Nephron progenitor cell (in vitro differentiated cells): ENCODE results near the gene APAF1.

ENCODE experiments used
- DNase-seq: peaks from one replicate; pipeline ENCODE4 v3.0.0; 2021
- H3K27ac Mint-ChIP-seq: 2 replicates; pipeline ENCODE4 v1.8.0; 2021; ENCODE audit warnings: mild to moderate bottlenecking, moderate library complexity, mixed read lengths
- H3K27me3 Mint-ChIP-seq: 2 replicates; pipeline ENCODE4 v1.8.0; 2021; ENCODE audit warnings: mild to moderate bottlenecking, low read depth, mixed read lengths; ENCODE audit not compliant: poor library complexity
- H3K36me3 Mint-ChIP-seq: 2 replicates; pipeline ENCODE4 v1.8.0; 2021; ENCODE audit warnings: low read depth, mixed read lengths
- H3K4me1 Mint-ChIP-seq: 2 replicates; pipeline ENCODE4 v1.8.0; 2021; ENCODE audit warnings: mixed read lengths
- H3K4me3 Mint-ChIP-seq: 2 replicates; pipeline ENCODE4 v1.8.0; 2021; ENCODE audit warnings: mild to moderate bottlenecking, moderate library complexity, mixed read lengths
- H3K9me3 Mint-ChIP-seq: 2 replicates; pipeline ENCODE4 v1.8.0; 2021; ENCODE audit warnings: mild to moderate bottlenecking, moderate library complexity, mixed read lengths
- TF ChIP-seq, protein P1 (sequence below): fragments of 200-600 bp; sonication (generic); IDR thresholded peaks from 2 replicates; pipeline ENCODE4 v1.5.0; 2021; ENCODE audit warnings: antibody characterized with exemption

The APAF1 gene

DNA sequence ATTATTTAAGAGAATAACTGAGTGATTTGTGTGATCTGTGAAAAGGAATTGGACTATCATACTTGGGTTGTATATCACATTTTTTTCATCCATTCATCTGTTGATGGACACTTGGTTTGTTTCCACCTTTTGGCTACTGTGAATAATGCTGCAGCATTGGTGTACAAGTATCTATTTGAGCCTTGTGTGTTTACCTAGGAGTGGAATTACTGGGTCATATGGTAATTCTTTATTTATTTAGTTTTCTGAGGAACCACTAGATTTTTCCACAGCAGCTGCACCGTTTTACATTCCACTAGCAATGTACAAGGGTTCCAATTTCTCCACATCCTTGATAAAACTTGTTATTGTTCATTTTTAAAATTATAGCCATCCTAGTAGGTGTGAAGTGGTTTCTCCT is 56.1 kb downstream of the APAF1 start:
- DNase-seq = no peak

DNA sequence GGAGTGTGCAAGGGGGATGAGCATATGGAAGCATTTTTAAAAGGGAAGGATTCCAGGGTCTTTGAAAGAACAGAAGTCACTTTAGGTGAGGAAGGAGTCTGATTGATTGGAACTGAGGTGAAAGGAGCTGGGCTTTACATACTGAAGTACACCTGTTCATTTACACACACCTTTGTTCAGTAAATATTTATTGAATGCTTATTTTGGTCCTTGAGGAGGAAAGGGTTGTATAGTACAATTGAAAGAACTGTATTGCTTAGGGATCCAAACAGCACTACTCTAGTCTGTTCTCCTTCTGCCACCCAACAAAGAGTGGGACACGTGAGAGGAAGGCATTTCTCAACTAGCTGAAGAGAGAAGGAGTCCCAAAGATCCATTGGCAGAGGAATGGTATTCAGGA is 63.9 kb downstream of the APAF1 start:
- DNase-seq = no peak
- Mint-ChIP-seq H3K9me3 (no peaks in the 10 kb centered on the region), H3K4me3 (no peak overlapping the region), H3K27ac (no peak overlapping the region), H3K27me3 (no peaks in the 10 kb centered on the region), H3K36me3 (peaks cover 32% of the 10 kb centered on the region), H3K4me1 (no peaks in the 10 kb centered on the region)
- TF ChIP-seq, protein P1, sequence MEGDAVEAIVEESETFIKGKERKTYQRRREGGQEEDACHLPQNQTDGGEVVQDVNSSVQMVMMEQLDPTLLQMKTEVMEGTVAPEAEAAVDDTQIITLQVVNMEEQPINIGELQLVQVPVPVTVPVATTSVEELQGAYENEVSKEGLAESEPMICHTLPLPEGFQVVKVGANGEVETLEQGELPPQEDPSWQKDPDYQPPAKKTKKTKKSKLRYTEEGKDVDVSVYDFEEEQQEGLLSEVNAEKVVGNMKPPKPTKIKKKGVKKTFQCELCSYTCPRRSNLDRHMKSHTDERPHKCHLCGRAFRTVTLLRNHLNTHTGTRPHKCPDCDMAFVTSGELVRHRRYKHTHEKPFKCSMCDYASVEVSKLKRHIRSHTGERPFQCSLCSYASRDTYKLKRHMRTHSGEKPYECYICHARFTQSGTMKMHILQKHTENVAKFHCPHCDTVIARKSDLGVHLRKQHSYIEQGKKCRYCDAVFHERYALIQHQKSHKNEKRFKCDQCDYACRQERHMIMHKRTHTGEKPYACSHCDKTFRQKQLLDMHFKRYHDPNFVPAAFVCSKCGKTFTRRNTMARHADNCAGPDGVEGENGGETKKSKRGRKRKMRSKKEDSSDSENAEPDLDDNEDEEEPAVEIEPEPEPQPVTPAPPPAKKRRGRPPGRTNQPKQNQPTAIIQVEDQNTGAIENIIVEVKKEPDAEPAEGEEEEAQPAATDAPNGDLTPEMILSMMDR = no peak

More for the DNA sequence above, 56.1 kb downstream of the APAF1 start:
- no peaks in the 10 kb centered on the region for H3K27me3 Mint-ChIP-seq
- no peak overlapping the region for H3K4me3 Mint-ChIP-seq
- H3K27ac Mint-ChIP-seq = no peak overlapping the region
- TF ChIP-seq, protein P1 = no peak
- H3K9me3 Mint-ChIP-seq = no peaks in the 10 kb centered on the region
- H3K4me1 Mint-ChIP-seq = peaks cover 6% of the 10 kb centered on the region
- H3K36me3 Mint-ChIP-seq = peaks cover 29% of the 10 kb centered on the region

DNA sequence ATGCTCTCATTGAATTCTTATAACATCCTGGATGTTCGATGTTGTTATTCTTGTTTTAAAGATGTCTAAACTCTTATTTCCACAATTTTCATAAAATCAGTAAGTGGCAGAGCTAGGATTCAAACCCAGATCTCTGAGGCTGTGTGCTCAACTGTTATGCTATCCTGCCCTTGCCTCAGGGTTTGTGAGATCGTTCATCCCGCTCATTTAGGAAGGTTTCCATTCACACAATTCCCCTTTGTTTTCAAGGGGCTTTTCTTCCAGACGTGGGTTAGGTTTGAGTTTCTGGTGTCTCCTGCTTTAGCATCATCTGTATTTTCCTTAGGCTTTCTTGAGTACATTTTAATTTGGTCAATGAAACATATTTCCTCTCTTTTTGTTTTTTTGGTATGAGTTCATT is 69.3 kb downstream of the APAF1 start:
- no peaks in the 10 kb centered on the region for H3K4me1 Mint-ChIP-seq
- no peaks in the 10 kb centered on the region for H3K27me3 Mint-ChIP-seq
- H3K9me3 Mint-ChIP-seq = no peaks in the 10 kb centered on the region
- H3K4me3 Mint-ChIP-seq = no peak overlapping the region
- DNase-seq = no peak
- no peak overlapping the region for H3K27ac Mint-ChIP-seq
- TF ChIP-seq, protein P1 = no peak
- peaks cover 49% of the 10 kb centered on the region for H3K36me3 Mint-ChIP-seq

DNA sequence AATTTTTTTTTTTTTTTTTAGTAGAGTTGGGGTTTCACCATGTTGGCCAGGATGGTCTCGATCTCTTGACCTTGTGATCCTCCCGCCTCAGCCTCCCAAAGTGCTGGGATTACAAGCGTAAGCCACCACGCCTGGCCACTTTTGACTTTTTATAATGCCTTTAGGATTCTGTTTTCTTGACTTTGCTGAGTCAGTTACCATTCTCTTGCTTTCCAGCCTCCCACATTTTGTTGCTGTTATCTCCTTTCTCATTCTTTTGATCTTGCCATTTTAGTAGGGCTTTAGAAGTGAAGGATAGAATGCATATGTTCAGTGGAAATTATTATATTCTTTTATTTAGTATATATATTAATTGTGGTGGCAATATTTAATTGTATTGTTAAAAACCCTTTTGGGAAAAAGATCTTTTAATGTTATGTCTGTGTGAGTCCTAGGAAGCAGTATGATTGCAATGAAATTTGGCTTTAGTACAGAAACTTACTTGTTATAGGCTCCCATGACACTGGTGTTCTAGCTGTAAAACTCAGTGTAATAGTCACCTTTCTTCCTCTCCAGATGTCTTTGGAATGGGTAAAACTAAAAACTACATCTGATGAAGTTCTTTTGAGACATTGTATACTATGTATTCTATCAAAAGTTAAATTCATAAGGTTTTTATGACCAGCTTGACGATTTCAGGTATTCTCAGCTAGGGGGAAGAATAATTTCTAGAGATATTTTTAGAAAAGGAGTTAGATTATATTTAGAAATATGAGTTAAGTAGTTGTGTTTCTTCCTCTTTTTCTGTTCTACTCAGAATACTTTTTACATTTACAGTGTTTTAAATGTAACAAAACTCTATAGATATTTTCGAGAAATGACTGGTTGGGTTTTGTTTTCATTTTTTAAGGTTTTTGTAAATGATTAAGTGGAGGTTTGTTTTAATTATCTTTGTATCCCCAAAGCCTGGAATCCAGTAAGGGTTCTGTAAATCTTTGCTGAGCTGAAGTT is 74.7 kb downstream of the APAF1 start:
- Mint-ChIP-seq H3K4me1 (no peaks in the 10 kb centered on the region), H3K4me3 (no peak overlapping the region), H3K36me3 (peaks cover 46% of the 10 kb centered on the region), H3K27ac (no peak overlapping the region), H3K27me3 (no peaks in the 10 kb centered on the region), H3K9me3 (no peaks in the 10 kb centered on the region)
- TF ChIP-seq, protein P1 = no peak
- no peak for DNase-seq

DNA sequence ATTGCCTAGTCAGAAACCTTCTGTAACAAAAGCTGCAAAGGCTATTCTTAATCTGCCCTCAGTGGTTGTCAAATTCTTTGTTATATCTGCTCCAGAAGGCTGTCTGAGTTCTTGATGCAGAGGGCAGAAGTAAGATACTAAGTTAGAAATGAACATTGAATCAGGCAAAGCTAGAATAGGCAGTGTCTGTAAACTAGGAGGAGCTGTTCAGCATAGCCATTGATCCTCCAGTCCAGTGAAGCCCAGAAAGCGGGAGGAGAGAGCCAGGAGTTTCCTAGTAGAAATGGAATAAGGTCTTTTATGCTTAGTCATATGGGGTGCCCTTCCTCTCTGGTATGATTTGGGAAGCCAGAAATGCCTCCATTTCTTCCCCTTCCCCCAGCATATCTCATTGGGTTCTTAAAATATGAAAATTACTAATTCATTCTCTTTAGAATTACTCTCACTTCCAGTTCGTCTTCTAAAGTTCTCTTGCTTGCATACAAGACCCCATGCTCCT is 76.2 kb downstream of the APAF1 start:
- H3K4me1 Mint-ChIP-seq = no peaks in the 10 kb centered on the region
- no peak for DNase-seq
- TF ChIP-seq, protein P1 = no peak
- H3K4me3 Mint-ChIP-seq = no peak overlapping the region
- H3K27me3 Mint-ChIP-seq = no peaks in the 10 kb centered on the region
- no peak overlapping the region for H3K27ac Mint-ChIP-seq
- peaks cover 42% of the 10 kb centered on the region for H3K36me3 Mint-ChIP-seq
- H3K9me3 Mint-ChIP-seq = no peaks in the 10 kb centered on the region
